Measurements from ENCODE around the gene ABCC1. TPM values are rescaled to one million over a fixed set of nuclear protein-coding genes. Genes with fewer than 3 reads are reported as not detected.

The ABCC1 gene
- total RNA-seq, 3 donors from 2014 or later: 13.8 to 40.0 (median 25.5) TPM

DNA sequence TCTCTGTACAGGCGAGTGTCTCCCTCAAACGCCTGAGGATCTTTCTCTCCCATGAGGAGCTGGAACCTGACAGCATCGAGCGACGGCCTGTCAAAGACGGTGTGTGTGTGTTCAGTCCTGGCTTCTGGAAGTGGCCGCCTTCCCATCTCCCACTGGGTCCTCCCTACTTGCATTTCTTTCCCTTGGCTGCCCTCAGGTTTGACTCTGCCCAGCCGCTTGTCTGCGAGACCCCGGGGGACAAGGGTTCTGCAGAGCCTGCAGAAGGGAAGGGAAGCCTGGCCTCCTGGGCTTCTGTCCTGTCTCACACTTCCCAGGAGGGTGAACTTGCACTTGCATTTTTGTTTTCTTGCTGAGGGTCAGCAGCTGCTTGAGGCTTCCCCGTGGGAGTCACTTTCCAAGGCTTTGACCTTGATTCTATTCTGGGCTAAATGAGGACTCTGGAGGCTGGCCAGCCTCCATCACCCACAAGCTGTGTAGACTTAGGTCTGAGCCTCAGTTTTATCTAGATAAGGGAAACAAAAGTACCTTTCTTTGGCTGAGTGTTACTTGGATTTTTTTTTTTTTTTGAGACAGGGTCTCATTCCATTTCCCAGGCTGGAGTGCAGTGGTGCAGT lies 122.3 kb downstream of the ABCC1 start:
- Histone ChIP-seq H3K36me3 (ENCODE audit: low read depth) (no peaks in the 10 kb centered on the region), H3K4me3 (no peak overlapping the region), H3K9me3 (no peaks in the 10 kb centered on the region), H3K4me1 (ENCODE audit: low read depth) (no peaks in the 10 kb centered on the region)
- ATAC-seq (no peak), DNase-seq (no peak)
- TF ChIP-seq, protein P1, sequence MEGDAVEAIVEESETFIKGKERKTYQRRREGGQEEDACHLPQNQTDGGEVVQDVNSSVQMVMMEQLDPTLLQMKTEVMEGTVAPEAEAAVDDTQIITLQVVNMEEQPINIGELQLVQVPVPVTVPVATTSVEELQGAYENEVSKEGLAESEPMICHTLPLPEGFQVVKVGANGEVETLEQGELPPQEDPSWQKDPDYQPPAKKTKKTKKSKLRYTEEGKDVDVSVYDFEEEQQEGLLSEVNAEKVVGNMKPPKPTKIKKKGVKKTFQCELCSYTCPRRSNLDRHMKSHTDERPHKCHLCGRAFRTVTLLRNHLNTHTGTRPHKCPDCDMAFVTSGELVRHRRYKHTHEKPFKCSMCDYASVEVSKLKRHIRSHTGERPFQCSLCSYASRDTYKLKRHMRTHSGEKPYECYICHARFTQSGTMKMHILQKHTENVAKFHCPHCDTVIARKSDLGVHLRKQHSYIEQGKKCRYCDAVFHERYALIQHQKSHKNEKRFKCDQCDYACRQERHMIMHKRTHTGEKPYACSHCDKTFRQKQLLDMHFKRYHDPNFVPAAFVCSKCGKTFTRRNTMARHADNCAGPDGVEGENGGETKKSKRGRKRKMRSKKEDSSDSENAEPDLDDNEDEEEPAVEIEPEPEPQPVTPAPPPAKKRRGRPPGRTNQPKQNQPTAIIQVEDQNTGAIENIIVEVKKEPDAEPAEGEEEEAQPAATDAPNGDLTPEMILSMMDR (IDR thresholded peaks at IDR 0.05): no peak
- intact Hi-C loops (cut with DNase I, micrococcal nuclease): no loop called here

DNA sequence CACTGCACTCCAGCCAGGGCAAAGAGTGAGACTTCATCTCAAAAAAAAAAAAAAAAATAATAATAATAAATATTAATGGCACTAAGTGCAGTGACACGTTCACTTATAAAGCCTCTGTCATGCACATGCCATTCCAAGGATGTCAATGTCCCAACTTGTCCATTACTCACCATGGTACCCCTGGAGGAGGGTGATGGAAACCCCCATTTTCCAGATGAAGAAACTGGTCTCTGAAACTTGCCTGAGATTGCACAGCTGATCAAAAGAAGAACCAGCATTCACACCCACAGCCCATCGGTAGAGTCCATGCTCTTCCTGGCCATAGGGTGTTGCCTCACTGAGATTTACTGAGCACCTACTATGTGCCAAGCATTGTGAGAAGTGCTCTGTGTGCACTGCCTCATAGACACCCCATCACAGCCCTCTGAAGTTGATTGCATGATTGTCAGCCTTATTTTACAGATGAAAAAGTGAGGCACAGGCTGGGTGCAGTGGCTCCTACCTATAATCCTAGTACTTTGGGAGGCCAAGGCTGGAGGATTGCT lies 123.7 kb downstream of the ABCC1 start:
- TF ChIP-seq, protein P1 (IDR thresholded peaks at IDR 0.05): no peak
- ATAC-seq (no peak), DNase-seq (no peak)
- Histone ChIP-seq H3K36me3 (ENCODE audit: low read depth) (no peaks in the 10 kb centered on the region), H3K9me3 (no peaks in the 10 kb centered on the region), H3K4me3 (no peak overlapping the region), H3K4me1 (ENCODE audit: low read depth) (no peaks in the 10 kb centered on the region)
- intact Hi-C loops (cut with DNase I, micrococcal nuclease): no loop called here

DNA sequence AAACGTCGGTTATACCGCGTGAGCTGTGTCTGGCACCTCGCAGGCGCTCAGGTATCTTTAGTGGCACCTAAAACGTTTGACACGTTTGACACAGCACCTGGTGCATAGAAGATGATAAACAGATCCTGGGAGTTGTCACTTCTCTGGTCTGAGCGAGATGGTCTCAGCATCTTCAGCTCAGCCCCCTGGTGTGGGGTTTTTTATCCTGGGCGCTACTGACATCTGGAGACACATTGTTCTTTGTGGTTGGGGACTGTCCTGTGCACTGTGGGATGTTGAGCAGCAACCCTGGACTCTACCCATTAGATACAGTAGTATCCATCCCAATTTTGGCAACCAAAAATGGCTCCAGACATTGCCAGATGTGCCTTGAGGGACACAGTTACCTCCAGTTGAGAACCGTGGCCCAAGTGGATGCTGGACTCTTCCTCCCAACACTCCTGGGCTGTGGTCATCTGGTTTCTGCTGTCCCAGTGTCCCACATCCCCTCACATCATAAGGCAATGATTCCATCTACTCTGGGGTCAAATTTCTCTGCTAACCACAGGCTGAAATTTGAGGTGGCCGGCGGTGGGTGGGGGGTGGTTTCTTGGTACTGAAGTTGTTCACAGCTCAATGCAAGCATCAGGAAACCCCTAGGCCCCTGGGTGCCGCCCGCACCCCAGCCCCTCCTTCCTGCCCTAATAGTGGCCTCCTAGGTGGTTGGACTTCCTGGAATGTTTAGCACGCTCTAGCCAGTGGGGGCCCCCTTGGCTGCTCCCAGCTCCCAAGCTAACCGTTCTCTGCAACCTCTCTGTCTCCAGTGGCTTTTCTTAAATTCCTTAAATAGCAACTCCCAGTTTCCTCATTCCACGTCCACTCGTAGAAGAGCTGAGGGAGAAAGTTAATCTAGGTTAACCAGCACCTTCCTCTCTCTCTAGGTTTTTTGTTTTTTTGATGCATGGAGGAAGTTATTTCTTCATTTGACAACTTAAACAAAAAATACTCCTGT lies 124.8 kb downstream of the ABCC1 start:
- Histone ChIP-seq H3K4me3 (no peak overlapping the region), H3K4me1 (ENCODE audit: low read depth) (no peaks in the 10 kb centered on the region), H3K9me3 (no peaks in the 10 kb centered on the region), H3K36me3 (ENCODE audit: low read depth) (no peaks in the 10 kb centered on the region)
- TF ChIP-seq, protein P1 (IDR thresholded peaks at IDR 0.05): no peak
- DNase-seq (no peak), ATAC-seq (peak; percentile 27)
- intact Hi-C loops (cut with DNase I, micrococcal nuclease): no loop called here

DNA sequence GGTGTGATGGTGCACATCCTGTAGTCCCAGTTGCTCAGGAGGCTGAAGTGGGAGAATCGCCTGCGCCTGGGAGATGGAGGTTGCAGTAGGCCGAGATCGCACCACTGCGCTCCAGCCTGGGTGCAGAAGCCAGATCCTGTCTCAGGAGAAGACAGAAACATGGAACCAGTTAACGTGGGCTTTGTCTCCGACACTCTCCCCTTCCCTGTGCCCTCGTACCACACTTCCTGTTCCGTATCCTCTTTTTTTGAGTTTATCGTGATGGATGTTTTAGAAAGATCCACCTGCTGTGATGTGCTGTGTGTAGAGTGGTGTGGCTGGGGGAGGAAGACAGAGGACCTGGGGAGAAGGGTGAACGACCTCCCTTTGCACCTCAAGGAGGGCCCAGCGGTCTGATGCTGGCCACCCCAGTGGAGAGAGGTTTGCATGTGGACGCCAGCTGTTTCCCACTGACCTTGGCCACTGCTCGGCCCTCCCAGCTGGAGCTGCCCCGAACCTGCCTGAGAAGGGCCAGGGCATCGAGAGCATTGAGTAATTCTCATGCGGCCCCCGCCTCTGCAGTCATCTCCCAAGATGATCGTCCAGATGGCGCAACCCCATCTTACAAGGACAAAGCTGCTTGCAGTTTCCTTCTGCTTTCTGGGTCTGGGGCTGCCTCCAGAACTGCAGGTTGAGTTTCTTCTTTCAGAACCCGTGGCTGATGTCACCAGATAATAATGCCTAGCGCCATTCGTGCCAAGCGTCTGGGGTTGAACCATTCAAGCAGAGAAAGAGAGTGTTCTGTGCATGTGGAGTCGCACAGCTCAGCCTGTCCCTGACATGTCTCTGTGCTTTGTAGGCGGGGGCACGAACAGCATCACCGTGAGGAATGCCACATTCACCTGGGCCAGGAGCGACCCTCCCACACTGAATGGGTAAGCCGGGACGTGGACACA lies 126.3 kb downstream of the ABCC1 start:
- intact Hi-C loops (cut with DNase I, micrococcal nuclease): no loop called here
- Histone ChIP-seq H3K9me3 (no peaks in the 10 kb centered on the region), H3K36me3 (ENCODE audit: low read depth) (no peaks in the 10 kb centered on the region), H3K4me1 (ENCODE audit: low read depth) (no peaks in the 10 kb centered on the region), H3K4me3 (no peak overlapping the region)
- TF ChIP-seq, protein P1 (IDR thresholded peaks at IDR 0.05): no peak
- ATAC-seq: peak; percentile 51
- DNase-seq: peak in 1 of 3 donors; percentile 16

DNA sequence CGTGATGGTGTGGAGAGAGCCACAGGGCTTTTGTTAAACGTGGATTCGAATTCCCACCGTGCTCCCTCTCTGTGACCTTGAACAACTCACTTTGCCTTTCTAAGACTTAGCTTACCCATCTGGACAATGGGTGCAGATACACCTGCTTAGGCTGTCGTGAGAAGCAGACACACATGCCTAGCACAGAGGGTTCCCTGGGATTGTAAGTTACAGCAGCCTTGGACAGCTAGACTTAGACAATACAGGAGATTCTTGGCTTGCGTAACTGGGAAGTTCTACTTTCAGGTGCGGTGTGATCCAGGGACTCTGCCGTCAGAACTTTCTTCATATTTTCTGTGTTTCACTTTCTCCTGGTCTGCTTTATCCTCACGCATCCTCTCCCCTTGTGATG lies 127.0 kb downstream of the ABCC1 start:
- Histone ChIP-seq H3K9me3 (no peaks in the 10 kb centered on the region), H3K4me3 (no peak overlapping the region), H3K36me3 (ENCODE audit: low read depth) (no peaks in the 10 kb centered on the region), H3K4me1 (ENCODE audit: low read depth) (no peaks in the 10 kb centered on the region)
- no peak for DNase-seq
- intact Hi-C loops (cut with DNase I, micrococcal nuclease): no loop called here
- TF ChIP-seq, protein P1 (IDR thresholded peaks at IDR 0.05): no peak
- no peak for ATAC-seq

Measured in mucosa of descending colon (tissue), 3 donors.